GM18909 (cell line): Measurements from ENCODE around the gene HACD2.

Experiments used
- ATAC-seq: cut with Tn5 transposase; IDR thresholded peaks from one replicate; pipeline ENCODE4 v1.9.1; 2021; ENCODE audit warnings: mild to moderate bottlenecking; ENCODE audit not compliant: unreplicated experiment, poor library complexity

Gene HACD2

GRCh38 chr3:123453675-123454074 lies 131.2 kb downstream of the HACD2 start:
- no peak for ATAC-seq

GRCh38 chr3:123451186-123451585 lies 133.7 kb downstream of the HACD2 start:
- no peak for ATAC-seq

- ATAC-seq = no peak
Observed at GRCh38 chr3:123449997-123450604, 134.8 kb downstream of the HACD2 start.

DNA sequence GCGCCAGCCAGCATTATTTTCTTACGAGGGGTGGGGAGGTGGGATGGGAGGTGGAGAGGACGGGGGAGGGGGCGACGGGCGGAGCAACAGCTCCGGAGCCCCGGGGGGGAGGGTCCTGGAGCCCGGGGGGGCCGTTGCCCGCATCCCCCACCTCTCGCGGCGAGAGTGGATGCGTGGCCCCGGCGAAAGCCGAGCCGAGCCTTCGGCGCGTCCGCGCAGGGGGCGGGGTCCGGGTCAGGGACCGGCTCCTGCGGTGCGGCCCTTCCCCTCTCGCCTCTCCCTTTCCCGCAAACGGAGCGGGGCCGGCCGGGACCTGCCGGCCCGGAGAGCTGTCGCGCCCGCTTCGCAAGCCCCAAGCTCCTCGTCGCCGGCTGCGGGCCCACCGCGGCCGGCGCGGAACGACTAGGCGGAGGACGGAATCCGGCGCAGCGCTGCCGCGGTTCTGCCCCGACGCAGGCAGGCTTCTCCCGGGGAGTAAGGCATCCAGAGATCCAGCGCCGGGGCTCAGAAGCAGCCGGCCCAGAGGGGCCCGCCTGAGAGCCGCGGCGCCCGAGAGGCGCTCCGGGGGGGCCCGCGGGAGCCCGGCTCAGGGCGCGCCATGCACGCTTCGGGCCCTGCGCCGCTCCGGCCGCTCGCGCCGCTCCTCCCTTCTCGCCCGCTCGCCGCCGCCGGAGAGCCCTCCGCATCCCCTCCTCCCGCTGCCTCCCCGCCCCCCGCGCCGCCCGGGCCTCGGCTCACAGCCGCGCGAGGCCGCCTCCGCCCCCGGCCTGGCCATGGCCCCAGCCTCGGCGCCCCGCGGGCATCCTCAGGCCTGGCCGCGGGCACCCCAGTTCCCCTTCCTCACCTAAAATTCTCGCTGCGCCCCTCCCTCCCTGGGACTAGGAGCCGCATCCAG lies 135.5 kb downstream of the HACD2 start:
- no peak for ATAC-seq

- ATAC-seq = no peak
Observed at GRCh38 chr3:123448536-123449101, 136.2 kb downstream of the HACD2 start, which contains the start of gene ADCY5. Gene ADCY5 (minus strand): TSS chr3:123449090. CDS start chr3:123448545, 545 bp downstream.

- ATAC-seq = no peak
Observed at GRCh38 chr3:123447749-123448517, 136.9 kb downstream of the HACD2 start.

- ATAC-seq = no peak
Observed at GRCh38 chr3:123447416-123447748, 137.5 kb downstream of the HACD2 start.

GRCh38 chr3:123446610-123447109 lies 138.2 kb downstream of the HACD2 start:
- ATAC-seq = no peak

- no peak for ATAC-seq
Observed at GRCh38 chr3:123446210-123446609, 138.6 kb downstream of the HACD2 start.

GRCh38 chr3:123445702-123446101 lies 139.2 kb downstream of the HACD2 start:
- ATAC-seq = no peak

- ATAC-seq = no peak
Observed at GRCh38 chr3:123444744-123445143, 140.1 kb downstream of the HACD2 start.

- ATAC-seq = no peak
Observed at GRCh38 chr3:123444023-123444422, 140.8 kb downstream of the HACD2 start.

GRCh38 chr3:123442908-123443307 lies 141.9 kb downstream of the HACD2 start:
- ATAC-seq = no peak

GRCh38 chr3:123442125-123442524 lies 142.7 kb downstream of the HACD2 start:
- ATAC-seq = no peak
